ENCODE measurements around the gene ZSWIM4.
"Not testable (repeated sequence)": the region's sequence is repeated elsewhere in the genome, so short reads cannot be mapped to it uniquely, and the experiment has no call there.

ZSWIM4 gene

GRCh38 chr19:13778398-13778797 is 16.8 kb upstream of the ZSWIM4 start:
- DNase-seq (ENCODE audit: low read depth) = no peak

GRCh38 chr19:13778847-13779246 is 16.4 kb upstream of the ZSWIM4 start:
- no peak for DNase-seq (ENCODE audit: low read depth)

GRCh38 chr19:13779794-13780193 is 15.4 kb upstream of the ZSWIM4 start:
- not testable (repeated sequence) for DNase-seq (ENCODE audit: low read depth)

- no peak for DNase-seq (ENCODE audit: low read depth)
Measured at GRCh38 chr19:13781547-13781946, 13.7 kb upstream of the ZSWIM4 start.

GRCh38 chr19:13782537-13782936 is 12.7 kb upstream of the ZSWIM4 start:
- no peak for DNase-seq (ENCODE audit: low read depth)

- no peak for DNase-seq (ENCODE audit: low read depth)
Measured at GRCh38 chr19:13783565-13784500, 11.4 kb upstream of the ZSWIM4 start.

GRCh38 chr19:13784731-13785452 is 10.4 kb upstream of the ZSWIM4 start:
- DNase-seq (ENCODE audit: low read depth) = no peak

GRCh38 chr19:13788991-13789390 is 6.3 kb upstream of the ZSWIM4 start:
- DNase-seq (ENCODE audit: low read depth) = no peak

- DNase-seq (ENCODE audit: low read depth) = no peak
Measured at GRCh38 chr19:13790354-13790753, 4.9 kb upstream of the ZSWIM4 start.

- not testable (repeated sequence) for DNase-seq (ENCODE audit: low read depth)
Measured at GRCh38 chr19:13793317-13793716, 1.9 kb upstream of the ZSWIM4 start.

GRCh38 chr19:13794398-13794756 is 866 bp upstream of the ZSWIM4 start:
- no peak for DNase-seq (ENCODE audit: low read depth)

GRCh38 chr19:13795595-13796300 is 505 bp downstream of the ZSWIM4 start:
- no peak for DNase-seq (ENCODE audit: low read depth)

GRCh38 chr19:13796301-13797057 is 1.2 kb downstream of the ZSWIM4 start:
- no peak for DNase-seq (ENCODE audit: low read depth)

- no peak for DNase-seq (ENCODE audit: low read depth)
Measured at GRCh38 chr19:13797058-13797440, 1.8 kb downstream of the ZSWIM4 start.

- DNase-seq (ENCODE audit: low read depth) = no peak
Measured at GRCh38 chr19:13797870-13798269, 2.6 kb downstream of the ZSWIM4 start.

GRCh38 chr19:13799669-13800068 is 4.4 kb downstream of the ZSWIM4 start:
- no peak for DNase-seq (ENCODE audit: low read depth)

- DNase-seq (ENCODE audit: low read depth) = no peak
Measured at GRCh38 chr19:13803038-13803437, 7.8 kb downstream of the ZSWIM4 start.

- DNase-seq (ENCODE audit: low read depth) = no peak
Measured at GRCh38 chr19:13804830-13805683, 9.8 kb downstream of the ZSWIM4 start.

GRCh38 chr19:13806728-13807127 is 11.5 kb downstream of the ZSWIM4 start:
- DNase-seq (ENCODE audit: low read depth) = no peak

- DNase-seq (ENCODE audit: low read depth) = no peak
Measured at GRCh38 chr19:13807421-13808021, 12.3 kb downstream of the ZSWIM4 start.

- no peak for DNase-seq (ENCODE audit: low read depth)
Measured at GRCh38 chr19:13808856-13809255, 13.6 kb downstream of the ZSWIM4 start.

Measured in CMK (cell line).